Activated T-helper 1 cell treated with anti-CD3 and anti-CD28 coated beads, Interleukin-2, amount 50 U/mL, for 16 hours (primary cell): Measurements from ENCODE around the gene SAGE1.
"Not testable (repeated sequence)": the region's sequence is repeated elsewhere in the genome, so short reads cannot be mapped to it uniquely, and the experiment has no call there.

ENCODE experiments used
- DNase-seq, 2 donors: peaks; one replicate each; pipeline ENCODE4 v3.0.0-alpha.2; 2020; ENCODE audit warnings: low read depth in 1 of 2, low spot score in 1 of 2

The SAGE1 gene

DNA sequence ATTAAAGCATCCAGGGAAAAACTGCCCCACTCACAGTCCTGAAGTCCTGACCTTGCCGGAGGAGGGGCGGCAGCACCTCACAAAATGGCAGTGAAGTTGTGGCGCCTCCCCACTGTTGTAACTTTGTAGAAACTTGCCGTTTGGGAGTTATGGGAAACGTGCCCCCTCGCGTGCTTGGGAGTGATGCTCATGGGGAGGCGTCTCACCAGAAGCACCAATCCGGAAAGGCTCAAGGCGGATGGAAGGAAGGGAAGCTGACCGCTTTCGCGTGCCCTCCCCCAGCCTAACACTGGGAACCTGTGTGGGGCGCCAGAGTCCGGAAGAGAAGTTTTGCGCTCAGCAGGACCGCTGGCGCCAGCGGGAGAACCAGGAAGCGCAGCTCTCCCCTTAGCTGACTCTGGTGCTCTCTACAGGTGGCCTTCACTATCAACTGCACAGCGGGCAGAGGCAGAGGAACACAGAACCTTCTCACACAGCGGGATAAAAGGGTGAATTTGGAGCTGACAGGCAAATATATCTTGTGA lies at the start of gene SAGE1, which contains the start of gene CT45A10:
Gene SAGE1 (plus strand): TSS at position 423 of the 524 bp plus-strand sequence. CDS start 2,527 bp downstream, outside the sequence.
Gene CT45A10 (minus strand): TSS at position 151 of the 524 bp plus-strand sequence. CDS start 8,100 bp downstream, outside the sequence.
- DNase-seq: no peak

DNA sequence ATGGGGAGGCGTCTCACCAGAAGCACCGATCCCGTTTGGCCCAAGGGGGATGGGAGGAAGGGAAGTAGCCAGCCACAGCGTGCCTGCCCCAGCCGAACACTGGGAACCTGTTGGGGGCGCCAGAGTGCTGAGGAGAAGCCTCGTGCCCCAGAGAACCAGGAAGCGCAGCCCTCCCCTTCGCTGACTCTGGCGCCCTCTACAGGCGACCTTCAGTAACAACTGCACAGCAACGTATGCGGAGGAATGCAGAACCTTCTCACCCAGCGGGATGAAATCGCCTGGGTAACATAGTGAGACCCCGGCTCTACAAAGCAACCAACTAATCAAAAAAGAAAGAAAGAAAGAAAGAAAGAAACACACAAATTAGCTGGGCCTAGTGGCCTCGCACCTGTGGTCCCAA lies 39.1 kb upstream of the SAGE1 start, which contains the start of gene CT45A8:
Gene CT45A8 (minus strand): TSS at position 101 of the 400 bp plus-strand sequence. CDS start 3,755 bp downstream, outside the sequence.
- DNase-seq: not testable (repeated sequence)

GRCh38 chrX:135871712-135872111 lies 21.8 kb upstream of the SAGE1 start, which contains the start of gene CT45A9:
TSS of gene CT45A9 (minus strand) at chrX:135871812. CDS start at chrX:135868061, 3,751 bp downstream.
- DNase-seq: not testable (repeated sequence)

GRCh38 chrX:135882741-135883140 lies 10.8 kb upstream of the SAGE1 start:
- not testable (repeated sequence) for DNase-seq

DNA sequence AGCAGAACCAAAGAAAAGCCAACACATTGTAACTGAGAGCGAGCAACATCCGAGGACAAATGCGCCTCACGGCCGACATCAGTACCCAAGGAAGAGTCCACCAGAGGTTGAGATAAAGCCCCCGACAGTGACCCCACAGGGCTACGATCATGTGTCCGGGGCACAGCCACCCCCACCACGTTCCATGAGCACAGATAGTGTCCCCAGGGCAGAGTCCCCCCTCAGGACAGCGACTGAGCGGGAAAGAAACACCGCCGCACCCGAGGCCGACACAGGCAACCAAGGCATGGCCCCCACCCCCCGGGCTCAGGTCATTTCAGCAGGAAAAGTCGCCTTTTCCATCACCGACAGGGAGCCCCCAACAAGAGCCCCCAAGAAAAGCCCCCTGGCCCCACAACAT lies 5.3 kb upstream of the SAGE1 start:
- not testable (repeated sequence) for DNase-seq

- DNase-seq: not testable (repeated sequence)
These were observed 4.5 kb upstream of the SAGE1 start for GRCh38 chrX:135888976-135889375.

GRCh38 chrX:135890087-135890585 lies 3.4 kb upstream of the SAGE1 start:
- DNase-seq: no peak

- no peak for DNase-seq
These were observed 735 bp upstream of the SAGE1 start for GRCh38 chrX:135892781-135893180.

DNA sequence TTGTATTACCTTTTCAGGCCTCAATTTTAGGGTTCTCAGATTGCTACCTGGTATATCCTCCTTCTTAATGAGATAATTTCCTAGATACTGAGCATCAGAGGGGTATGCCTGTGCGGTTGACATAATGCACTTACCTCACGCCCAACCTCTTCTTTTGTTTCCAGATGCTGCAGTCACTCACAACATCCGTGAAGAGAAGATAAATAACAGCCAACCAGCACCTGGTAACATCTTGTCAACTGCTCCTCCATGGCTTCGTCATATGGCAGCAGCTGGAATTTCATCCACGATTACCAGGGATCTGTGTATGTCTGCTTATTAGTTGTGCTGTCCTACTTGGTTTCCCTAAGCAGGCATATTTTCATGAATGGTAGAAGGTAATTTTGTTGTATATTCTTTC lies 16.7 kb downstream of the SAGE1 start:
- DNase-seq: no peak

- DNase-seq: no peak
These were observed 20.9 kb downstream of the SAGE1 start for GRCh38 chrX:135914404-135914803.

DNA sequence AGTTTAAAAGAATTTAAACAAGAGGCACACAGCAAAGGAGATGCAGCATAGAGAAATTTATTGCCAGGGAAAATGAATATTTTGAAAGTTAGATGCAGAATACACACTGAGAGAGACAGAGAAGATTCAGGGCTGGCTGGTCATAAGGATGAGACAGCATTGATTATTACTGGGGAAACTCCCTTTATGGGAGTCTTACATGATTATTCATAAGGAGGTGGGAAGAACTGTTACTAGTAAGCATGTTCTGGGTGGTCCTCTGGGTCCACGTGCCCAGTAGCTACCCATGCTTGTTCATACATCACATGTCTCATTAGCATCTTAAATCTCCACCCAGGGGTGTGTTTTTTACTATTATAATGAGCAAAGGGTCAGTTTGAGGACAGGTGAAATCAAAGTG lies 27.0 kb downstream of the SAGE1 start:
- DNase-seq: not testable (repeated sequence)

DNA sequence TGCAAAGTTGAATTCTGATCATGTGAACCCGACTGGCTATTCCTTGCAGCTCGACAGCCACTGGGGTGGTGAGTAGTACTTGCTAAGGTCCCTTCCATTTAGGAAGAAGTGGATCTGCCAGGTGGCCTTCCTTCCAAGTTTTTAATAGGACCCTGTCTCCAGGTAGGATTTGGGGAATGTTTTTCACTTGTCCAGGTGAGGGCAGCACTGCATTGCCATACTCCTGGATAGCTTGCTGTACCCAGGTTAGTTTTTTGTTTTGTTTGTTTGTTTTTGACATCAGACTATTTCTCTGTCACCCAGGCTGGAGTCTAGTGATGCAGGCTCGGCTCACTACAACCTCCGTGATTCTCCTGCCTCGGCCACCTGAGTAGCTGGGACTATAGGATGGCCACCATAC lies 29.8 kb downstream of the SAGE1 start:
- no peak for DNase-seq

DNA sequence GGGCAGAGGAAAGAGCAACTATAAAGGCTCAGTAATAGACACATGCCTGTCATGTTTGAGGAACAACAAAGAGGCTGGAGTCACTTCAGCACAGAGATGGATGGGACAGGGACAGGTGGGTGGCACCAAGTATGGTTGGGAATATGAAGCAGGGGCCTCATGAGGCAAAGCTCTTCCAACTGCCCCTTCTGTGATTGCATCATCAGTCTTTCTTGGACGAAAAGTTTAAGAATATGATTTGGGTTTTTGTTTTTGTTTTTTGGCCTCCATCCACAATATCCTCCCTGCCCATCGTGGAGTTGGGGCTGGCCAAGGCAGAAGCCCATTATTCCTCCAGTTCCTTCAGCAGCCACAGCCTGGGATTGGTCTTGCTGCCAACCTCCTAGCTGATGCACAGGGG lies 34.4 kb downstream of the SAGE1 start:
- DNase-seq: no peak

GRCh38 chrX:135931644-135932487 lies 38.4 kb downstream of the SAGE1 start:
- DNase-seq: peak in 1 of 2 donors; percentile 13

- DNase-seq: no peak
These were observed 51.0 kb downstream of the SAGE1 start for GRCh38 chrX:135944486-135944885.

- no peak for DNase-seq
These were observed 57.8 kb downstream of the SAGE1 start for GRCh38 chrX:135951291-135951690.
